K562 (cell line): ENCODE results near the gene KTI12. TPM values are rescaled to one million over a fixed set of nuclear protein-coding genes. Genes with fewer than 3 reads are reported as not detected.

ENCODE experiments used
- BRF1 ChIP-seq: IDR thresholded peaks from 3 replicates; pipeline ENCODE4 v1.6.1; 2011; ENCODE audit warnings: borderline replicate concordance, mild to moderate bottlenecking; ENCODE audit not compliant: insufficient read length; ENCODE audit errors: extremely low read depth
- CBX2 ChIP-seq: fragments of 200-600 bp; sonication (generic); IDR thresholded peaks from one replicate; pipeline ENCODE4 v1.6.1; 2012; ENCODE audit warnings: mild to moderate bottlenecking, low read length, inconsistent platforms; ENCODE audit not compliant: insufficient read depth, poor library complexity, severe bottlenecking
- FOXM1 ChIP-seq, 2 experiments: fragments of 450-650 bp in 1 of 2; sonication (generic) in 1 of 2; formaldehyde crosslinking in 1 of 2; IDR thresholded peaks; 2 replicates each; pipeline versions ENCODE4 v1.6.1 to v1.9.0; 2017 to 2022; ENCODE audit warnings: low read depth in 2 of 2, mild to moderate bottlenecking in 2 of 2, missing genetic modification reagents in 1 of 2, moderate library complexity in 1 of 2
- POLR2G ChIP-seq: fragments of 200-400 bp; formaldehyde crosslinking; IDR thresholded peaks from 2 replicates; pipeline ENCODE4 v1.6.1; 2017; ENCODE audit warnings: low read depth, mild to moderate bottlenecking, antibody characterized with exemption, low read length, moderate library complexity
- RBFOX2 ChIP-seq: fragments of 200-400 bp; formaldehyde crosslinking; IDR thresholded peaks from 2 replicates; pipeline ENCODE4 v1.6.1; 2017; ENCODE audit warnings: low read depth, mild to moderate bottlenecking, low read length, moderate library complexity
- SAFB ChIP-seq: fragments of 200-400 bp; formaldehyde crosslinking; IDR thresholded peaks from 2 replicates; pipeline ENCODE4 v1.6.1; 2017; ENCODE audit warnings: low read depth, low read length, borderline replicate concordance
- SP2 ChIP-seq: IDR thresholded peaks from 2 replicates; pipeline ENCODE4 v1.6.1; 2011; ENCODE audit warnings: mild to moderate bottlenecking, low read depth, low read length, moderate library complexity; ENCODE audit not compliant: poor library complexity, severe bottlenecking; ENCODE audit errors: extremely low read depth
- ZFP36 ChIP-seq: fragments of 150-350 bp; IDR thresholded peaks from 2 replicates; pipeline ENCODE4 v1.6.1; 2018; ENCODE audit warnings: low read length, low read depth; ENCODE audit not compliant: partially characterized antibody
- ZNF324 ChIP-seq: fragments of 250-450 bp; sonication (Bioruptor Pico); IDR thresholded peaks from 2 replicates; pipeline ENCODE4 v1.4.0; 2020; ENCODE audit warnings: mild to moderate bottlenecking
- ZNF717 ChIP-seq: fragments of 250-450 bp; sonication (Bioruptor Pico); IDR thresholded peaks from 2 replicates; pipeline ENCODE4 v1.5.0; 2021
- polyA plus RNA-seq, 8 experiments: library from polyadenylated mRNA; depleted of rRNA in 4 of 8; stranded (reverse) in 5 of 8; unstranded in 3 of 8; fragments of >200 nt; fragmentation: Nextera tagmentation in 2 of 8; fragmentation: Illumina TruSeq in 1 of 8; extraction: Ambion mirVana in 2 of 8; extraction: Trizol in 1 of 8; gene quantifications; 2 replicates each; pipeline versions ENCODE4 v1.2.1 to v1.2.3, GENCODE V29; 2011 to 2014; ENCODE audit warnings: inconsistent platforms in 1 of 8, missing spikeins in 1 of 8
- total RNA-seq, 7 experiments: library from RNA; depleted of rRNA in 6 of 7; stranded (reverse); fragments of >200 nt in 6 of 7; fragmentation: Illumina TruSeq in 2 of 7; extraction: Trizol in 2 of 7; gene quantifications; 2 replicates each; pipeline versions ENCODE4 v1.2.1 to v1.2.3, GENCODE V29; 2011 to 2021; ENCODE audit warnings: low replicate concordance in 1 of 7
- TF ChIP-seq, protein P1 (sequence below), 2 experiments: fragments of 450-650 bp; conservative IDR thresholded peaks; 2 replicates each; pipeline ENCODE4 v1.6.1; 2017; ENCODE audit warnings: mild to moderate bottlenecking in 2 of 2, moderate library complexity in 2 of 2
- TF ChIP-seq, protein P2 (sequence below): fragments of 450-650 bp; IDR thresholded peaks from 2 replicates; pipeline ENCODE4 v1.6.1; 2016
- TF ChIP-seq, protein P3 (sequence below): fragments of 250-450 bp; sonication (Bioruptor Pico); IDR thresholded peaks from 2 replicates; pipeline ENCODE4 v1.5.0; 2021
- TF ChIP-seq, protein P4 (sequence below): sonication (generic); formaldehyde crosslinking; IDR thresholded peaks from 2 replicates; pipeline ENCODE4 v1.8.1; 2023; ENCODE audit warnings: mild to moderate bottlenecking, missing genetic modification reagents
- TF ChIP-seq, protein P5 (sequence below): fragments of 250-450 bp; sonication (Bioruptor Pico); IDR thresholded peaks from 2 replicates; pipeline ENCODE4 v1.4.0; 2020
- TF ChIP-seq, protein P6 (sequence below): fragments of 450-650 bp; formaldehyde crosslinking; IDR thresholded peaks from 2 replicates; pipeline ENCODE4 v1.4.0; 2022; ENCODE audit warnings: missing genetic modification characterization

KTI12 gene
- total and polyA plus RNA-seq, 9 of the 15 experiments (the other 6 are each of a cell fraction or from before 2014, with no cell fraction given) = 3.1 to 22.8 (median 11.6) TPM

DNA sequence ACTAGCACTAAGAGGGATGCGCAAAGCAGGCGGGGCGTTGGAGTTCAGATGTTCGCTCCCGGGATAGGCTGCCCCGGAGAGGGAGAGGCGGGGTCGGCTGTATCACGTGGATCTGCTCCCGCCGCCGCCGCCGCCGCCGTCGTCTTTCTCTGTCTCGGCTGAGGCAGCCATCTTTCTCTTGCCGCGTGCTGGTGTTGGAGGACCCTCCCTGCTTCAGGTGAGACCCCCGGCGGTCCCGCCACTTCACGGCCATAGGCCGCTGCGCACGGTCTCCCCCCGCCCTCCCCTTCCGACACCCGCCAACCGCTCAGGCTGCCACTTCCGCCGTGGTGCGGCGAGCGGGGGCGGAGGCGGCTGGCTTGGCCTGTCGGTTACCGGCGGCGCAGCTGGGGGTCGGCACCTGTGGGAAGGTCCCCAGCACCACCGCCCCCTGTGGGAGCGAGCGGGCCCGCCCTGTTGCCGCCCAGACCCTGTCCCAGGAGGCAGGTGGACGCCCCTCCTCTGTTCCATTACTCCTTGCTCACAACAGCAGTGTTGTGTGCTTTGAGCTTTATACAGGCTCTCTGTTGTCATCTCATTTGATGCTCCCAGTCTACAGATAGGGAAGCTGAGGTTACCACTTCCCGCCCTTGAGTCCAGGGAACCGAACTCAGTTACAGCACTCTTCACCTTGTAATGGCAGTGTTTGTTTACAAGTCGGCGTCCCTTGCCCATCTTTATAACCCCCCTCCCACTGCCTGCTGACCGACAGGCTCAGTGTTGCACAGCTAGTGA, 22.7 kb upstream of the KTI12 start, which contains the start of gene BTF3L4 (continued):
- TF ChIP-seq, protein P1, sequence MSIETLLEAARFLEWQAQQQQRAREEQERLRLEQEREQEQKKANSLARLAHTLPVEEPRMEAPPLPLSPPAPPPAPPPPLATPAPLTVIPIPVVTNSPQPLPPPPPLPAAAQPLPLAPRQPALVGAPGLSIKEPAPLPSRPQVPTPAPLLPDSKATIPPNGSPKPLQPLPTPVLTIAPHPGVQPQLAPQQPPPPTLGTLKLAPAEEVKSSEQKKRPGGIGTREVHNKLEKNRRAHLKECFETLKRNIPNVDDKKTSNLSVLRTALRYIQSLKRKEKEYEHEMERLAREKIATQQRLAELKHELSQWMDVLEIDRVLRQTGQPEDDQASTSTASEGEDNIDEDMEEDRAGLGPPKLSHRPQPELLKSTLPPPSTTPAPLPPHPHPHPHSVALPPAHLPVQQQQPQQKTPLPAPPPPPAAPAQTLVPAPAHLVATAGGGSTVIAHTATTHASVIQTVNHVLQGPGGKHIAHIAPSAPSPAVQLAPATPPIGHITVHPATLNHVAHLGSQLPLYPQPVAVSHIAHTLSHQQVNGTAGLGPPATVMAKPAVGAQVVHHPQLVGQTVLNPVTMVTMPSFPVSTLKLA (conservative IDR thresholded peaks at IDR 0.05) = peak; percentile 95 to 98
- TF ChIP-seq ZNF324 (no peak), CBX2 (no peak), ZFP36 (peak; percentile 72), BRF1 (no peak), SAFB (no peak), FOXM1 (IDR thresholded peaks at IDR 0.05; ENCODE audit: low read depth) (no peak), FOXM1 (CRISPR knock-in tag; IDR thresholded peaks at IDR 0.05; ENCODE audit: low read depth) (no peak; the same call in 1 of the 2 replicates), SP2 (peak; percentile 18), RBFOX2 (peak; percentile 94), POLR2G (peak; percentile 95), ZNF717 (CRISPR knock-in tag) (no peak)
- TF ChIP-seq, protein P2, sequence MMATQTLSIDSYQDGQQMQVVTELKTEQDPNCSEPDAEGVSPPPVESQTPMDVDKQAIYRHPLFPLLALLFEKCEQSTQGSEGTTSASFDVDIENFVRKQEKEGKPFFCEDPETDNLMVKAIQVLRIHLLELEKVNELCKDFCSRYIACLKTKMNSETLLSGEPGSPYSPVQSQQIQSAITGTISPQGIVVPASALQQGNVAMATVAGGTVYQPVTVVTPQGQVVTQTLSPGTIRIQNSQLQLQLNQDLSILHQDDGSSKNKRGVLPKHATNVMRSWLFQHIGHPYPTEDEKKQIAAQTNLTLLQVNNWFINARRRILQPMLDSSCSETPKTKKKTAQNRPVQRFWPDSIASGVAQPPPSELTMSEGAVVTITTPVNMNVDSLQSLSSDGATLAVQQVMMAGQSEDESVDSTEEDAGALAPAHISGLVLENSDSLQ = peak; percentile 45; the same call in 1 of the 2 replicates
- TF ChIP-seq, protein P3, sequence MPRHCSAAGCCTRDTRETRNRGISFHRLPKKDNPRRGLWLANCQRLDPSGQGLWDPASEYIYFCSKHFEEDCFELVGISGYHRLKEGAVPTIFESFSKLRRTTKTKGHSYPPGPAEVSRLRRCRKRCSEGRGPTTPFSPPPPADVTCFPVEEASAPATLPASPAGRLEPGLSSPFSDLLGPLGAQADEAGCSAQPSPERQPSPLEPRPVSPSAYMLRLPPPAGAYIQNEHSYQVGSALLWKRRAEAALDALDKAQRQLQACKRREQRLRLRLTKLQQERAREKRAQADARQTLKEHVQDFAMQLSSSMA (CRISPR knock-in tag) = no peak
- TF ChIP-seq, protein P4, sequence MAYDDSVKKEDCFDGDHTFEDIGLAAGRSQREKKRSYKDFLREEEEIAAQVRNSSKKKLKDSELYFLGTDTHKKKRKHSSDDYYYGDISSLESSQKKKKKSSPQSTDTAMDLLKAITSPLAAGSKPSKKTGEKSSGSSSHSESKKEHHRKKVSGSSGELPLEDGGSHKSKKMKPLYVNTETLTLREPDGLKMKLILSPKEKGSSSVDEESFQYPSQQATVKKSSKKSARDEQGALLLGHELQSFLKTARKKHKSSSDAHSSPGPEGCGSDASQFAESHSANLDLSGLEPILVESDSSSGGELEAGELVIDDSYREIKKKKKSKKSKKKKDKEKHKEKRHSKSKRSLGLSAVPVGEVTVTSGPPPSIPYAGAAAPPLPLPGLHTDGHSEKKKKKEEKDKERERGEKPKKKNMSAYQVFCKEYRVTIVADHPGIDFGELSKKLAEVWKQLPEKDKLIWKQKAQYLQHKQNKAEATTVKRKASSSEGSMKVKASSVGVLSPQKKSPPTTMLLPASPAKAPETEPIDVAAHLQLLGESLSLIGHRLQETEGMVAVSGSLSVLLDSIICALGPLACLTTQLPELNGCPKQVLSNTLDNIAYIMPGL (CRISPR knock-in tag) = 0 out of 2 replicates have a peak, but pooled peaks have one; percentile 20
- TF ChIP-seq, protein P5, sequence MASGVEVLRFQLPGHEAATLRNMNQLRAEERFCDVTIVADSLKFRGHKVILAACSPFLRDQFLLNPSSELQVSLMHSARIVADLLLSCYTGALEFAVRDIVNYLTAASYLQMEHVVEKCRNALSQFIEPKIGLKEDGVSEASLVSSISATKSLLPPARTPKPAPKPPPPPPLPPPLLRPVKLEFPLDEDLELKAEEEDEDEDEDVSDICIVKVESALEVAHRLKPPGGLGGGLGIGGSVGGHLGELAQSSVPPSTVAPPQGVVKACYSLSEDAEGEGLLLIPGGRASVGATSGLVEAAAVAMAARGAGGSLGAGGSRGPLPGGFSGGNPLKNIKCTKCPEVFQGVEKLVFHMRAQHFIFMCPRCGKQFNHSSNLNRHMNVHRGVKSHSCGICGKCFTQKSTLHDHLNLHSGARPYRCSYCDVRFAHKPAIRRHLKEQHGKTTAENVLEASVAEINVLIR = no peak
- TF ChIP-seq, protein P6, sequence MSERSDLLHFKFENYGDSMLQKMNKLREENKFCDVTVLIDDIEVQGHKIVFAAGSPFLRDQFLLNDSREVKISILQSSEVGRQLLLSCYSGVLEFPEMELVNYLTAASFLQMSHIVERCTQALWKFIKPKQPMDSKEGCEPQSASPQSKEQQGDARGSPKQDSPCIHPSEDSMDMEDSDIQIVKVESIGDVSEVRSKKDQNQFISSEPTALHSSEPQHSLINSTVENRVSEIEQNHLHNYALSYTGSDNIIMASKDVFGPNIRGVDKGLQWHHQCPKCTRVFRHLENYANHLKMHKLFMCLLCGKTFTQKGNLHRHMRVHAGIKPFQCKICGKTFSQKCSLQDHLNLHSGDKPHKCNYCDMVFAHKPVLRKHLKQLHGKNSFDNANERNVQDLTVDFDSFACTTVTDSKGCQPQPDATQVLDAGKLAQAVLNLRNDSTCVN (CRISPR knock-in tag) = no peak
